ENCODE data around the gene SND1.
A peak's percentile ranks its signal among the peaks of the same experiment; 100 is the strongest.

SND1 gene

GRCh38 chr7:128137181-128137580 lies 485.2 kb downstream of the SND1 start:
- Histone ChIP-seq H4K20me1 (no peaks in the 10 kb centered on the region), H3K4me2 (peak overlapping the region in 10 of 11 experiments; percentile 2 to 100 (median 44); a peak in 17 of 22 replicates), H3K27ac (no peak overlapping the region; a peak in 1 of 22 replicates), H3K4me3 (no peak overlapping the region), H3K36me3 (no peaks in the 10 kb centered on the region), H3K9me3 (replicated peaks in 1 of 11) (peaks cover 0 to 14% (median 9%) of the 10 kb centered on the region in 11 experiments; a peak in 12 of 22 replicates), H3K27me3 (peaks cover 0 to 15% (median 11%) of the 10 kb centered on the region in 11 experiments; a peak in 13 of 22 replicates), H3K9ac (no peak overlapping the region), H3K4me1 (peaks cover 23 to 51% (median 33%) of the 10 kb centered on the region in 10 experiments)
- TF ChIP-seq Cebpa-rat (IDR thresholded peaks at IDR 0.05) = 0 out of 22 replicates have a peak, but pooled peaks of 1 of the 11 experiments have one; percentile 8

- peaks cover 14 to 33% (median 24%) of the 10 kb centered on the region in 11 experiments for H3K9me3 ChIP-seq (replicated peaks in 1 of 11)
- H3K27ac ChIP-seq = no peak overlapping the region
- H3K9ac ChIP-seq = no peak overlapping the region
- no peak for TF ChIP-seq Cebpa-rat (IDR thresholded peaks at IDR 0.05)
- no peaks in the 10 kb centered on the region for H3K36me3 ChIP-seq
- H3K27me3 ChIP-seq = peaks cover 0 to 11% (median 9%) of the 10 kb centered on the region in 11 experiments; a peak in 13 of 22 replicates
- peaks cover 31 to 44% (median 38%) of the 10 kb centered on the region in 10 experiments for H3K4me1 ChIP-seq
- H4K20me1 ChIP-seq = no peaks in the 10 kb centered on the region
- H3K4me3 ChIP-seq = no peak overlapping the region
- H3K4me2 ChIP-seq = no peak overlapping the region
Observed at GRCh38 chr7:128139406-128139805, 487.4 kb downstream of the SND1 start.

GRCh38 chr7:128141683-128142195 lies 489.7 kb downstream of the SND1 start:
- Histone ChIP-seq H3K27me3 (no peaks in the 10 kb centered on the region), H3K36me3 (no peaks in the 10 kb centered on the region), H4K20me1 (no peaks in the 10 kb centered on the region), H3K27ac (no peak overlapping the region), H3K9ac (no peak overlapping the region), H3K4me1 (peaks cover 15 to 26% (median 21%) of the 10 kb centered on the region in 10 experiments), H3K4me2 (peak overlapping the region; percentile 20 to 54 (median 32); a peak in 15 of 22 replicates), H3K4me3 (no peak overlapping the region), H3K9me3 (replicated peaks in 1 of 11) (peaks cover 14 to 33% (median 24%) of the 10 kb centered on the region in 11 experiments)
- TF ChIP-seq Cebpa-rat (IDR thresholded peaks at IDR 0.05) = no peak
